T47D (cell line): ENCODE data around the gene ME1.
A peak's percentile ranks its signal among the peaks of the same experiment; 100 is the strongest.

Experiments used
- DNase-seq, 2 experiments: peaks; one replicate each; pipeline versions ENCODE4 v3.0.0 to v3.0.0-alpha.2; 2011 to 2012; ENCODE audit warnings: low read depth in 1 of 2, low spot score in 1 of 2
- JUND ChIP-seq: IDR thresholded peaks from 2 replicates; pipeline ENCODE4 v1.6.1; 2012; ENCODE audit warnings: low read depth
- in situ Hi-C: cut with HindIII; loops from 2 replicates; pipeline ENCODE4 v1.10.0; 2016; ENCODE audit warnings: low sequenced_read_pairs, low pct_unique_long_range_greater_than_20kb

ME1 gene

GRCh38 chr6:83430611-83431544, at the start of gene ME1:
Gene ME1 (minus strand): TSS chr6:83431051. CDS start chr6:83430954, 97 bp downstream.
- no peak for TF ChIP-seq JUND
- no peak for DNase-seq
- in situ Hi-C loops, result no loop called here

- no peak for TF ChIP-seq JUND
- DNase-seq, result no peak
- in situ Hi-C loops, result no loop called here
These were observed 49.6 kb upstream of the ME1 start for GRCh38 chr6:83480470-83480869.

GRCh38 chr6:83479389-83479788, 48.5 kb upstream of the ME1 start:
- DNase-seq, result no peak
- TF ChIP-seq JUND, result no peak
- in situ Hi-C loops, result no loop called here

GRCh38 chr6:83476971-83477370, 46.1 kb upstream of the ME1 start:
- in situ Hi-C loops, result no loop called here
- TF ChIP-seq JUND, result no peak
- DNase-seq, result no peak

GRCh38 chr6:83474309-83474708, 43.5 kb upstream of the ME1 start:
- DNase-seq, result peak in 1 of 2 experiments; percentile 5
- TF ChIP-seq JUND, result no peak
- in situ Hi-C loops, result no loop called here

DNA sequence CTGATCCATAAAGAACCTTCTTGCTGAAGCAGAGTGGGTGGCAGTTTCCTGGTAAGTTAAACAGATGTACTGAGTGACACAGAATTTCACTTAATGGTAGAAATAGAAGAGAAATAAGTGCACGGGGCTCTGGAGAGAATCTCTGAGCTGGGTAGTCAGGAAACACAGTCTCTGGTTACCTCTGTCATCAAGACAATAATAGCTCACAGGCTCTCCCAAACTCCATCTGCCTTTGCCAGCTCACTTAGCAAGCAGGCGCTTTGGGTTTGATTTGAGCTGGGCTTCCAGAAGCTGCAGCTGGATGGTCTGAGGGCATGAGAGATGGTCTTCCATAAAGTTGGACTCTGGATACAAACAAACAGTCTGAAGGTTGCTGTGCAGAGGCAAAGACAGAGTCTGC, 41.9 kb upstream of the ME1 start:
- TF ChIP-seq JUND, result no peak
- in situ Hi-C loops, result no loop called here
- no peak for DNase-seq

GRCh38 chr6:83470587-83470986, 39.7 kb upstream of the ME1 start:
- in situ Hi-C loops, result no loop called here
- no peak for DNase-seq
- no peak for TF ChIP-seq JUND

GRCh38 chr6:83470001-83470400, 39.1 kb upstream of the ME1 start:
- in situ Hi-C loops, result no loop called here
- no peak for TF ChIP-seq JUND
- no peak for DNase-seq

DNA sequence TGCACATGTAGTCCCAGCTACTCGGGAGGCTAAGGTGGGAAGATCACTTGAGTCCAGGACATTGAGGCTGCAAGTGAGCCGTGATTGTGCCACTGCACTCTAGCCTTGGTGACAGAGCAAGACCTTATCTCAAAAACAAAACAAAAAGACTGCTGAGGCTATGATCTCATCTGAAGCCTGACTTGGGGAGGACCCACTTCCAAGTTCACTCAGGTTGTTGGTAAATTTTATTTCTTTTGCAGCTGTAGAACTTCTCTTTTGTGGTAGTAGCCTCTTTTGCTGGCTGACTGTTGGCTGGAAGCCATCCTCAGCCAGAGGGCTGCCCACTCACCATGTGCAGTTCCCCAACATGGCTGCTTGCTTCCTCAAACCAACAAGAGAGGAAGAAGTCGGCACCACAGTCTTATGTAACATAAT, 36.8 kb upstream of the ME1 start:
- TF ChIP-seq JUND, result no peak
- DNase-seq, result no peak
- in situ Hi-C loops, result no loop called here

GRCh38 chr6:83466328-83466727, 35.5 kb upstream of the ME1 start:
- no peak for DNase-seq
- no peak for TF ChIP-seq JUND
- in situ Hi-C loops, result no loop called here

DNA sequence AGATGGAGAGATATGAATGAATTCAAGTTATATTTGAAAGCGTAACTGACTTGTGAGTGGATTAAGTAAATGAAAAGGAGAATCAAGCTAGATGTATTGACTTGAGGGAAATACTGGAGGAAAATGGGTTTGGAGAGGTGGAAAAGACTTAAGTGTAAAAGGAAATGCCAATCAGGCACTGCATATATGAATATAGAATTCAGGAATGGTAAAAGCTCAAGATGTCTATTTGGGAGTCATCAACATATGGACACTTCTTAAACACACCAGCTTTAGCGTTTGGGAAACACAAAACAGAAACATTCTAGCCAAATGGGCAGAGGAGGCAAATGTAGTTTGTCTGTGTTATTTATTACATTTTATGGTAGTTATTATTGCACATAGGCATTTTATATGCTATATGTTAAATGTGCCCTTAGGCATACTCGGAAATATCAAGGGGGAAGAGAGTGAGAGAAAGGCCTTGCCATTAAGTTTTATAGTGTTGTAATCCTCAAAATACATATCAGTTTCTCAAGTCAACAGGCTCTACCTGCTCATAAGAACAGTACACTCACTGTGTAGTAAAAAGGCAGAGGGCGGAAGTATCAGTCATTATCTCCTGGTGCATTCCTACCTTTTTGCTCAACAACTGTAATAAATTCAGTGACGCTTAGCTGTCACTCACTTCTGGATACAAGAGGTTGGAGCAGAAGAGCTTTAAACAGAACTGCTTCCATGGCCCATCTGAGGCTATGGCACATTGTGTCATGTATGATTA, 33.7 kb upstream of the ME1 start:
- no peak for DNase-seq
- no peak for TF ChIP-seq JUND
- in situ Hi-C loops, result no loop called here

DNA sequence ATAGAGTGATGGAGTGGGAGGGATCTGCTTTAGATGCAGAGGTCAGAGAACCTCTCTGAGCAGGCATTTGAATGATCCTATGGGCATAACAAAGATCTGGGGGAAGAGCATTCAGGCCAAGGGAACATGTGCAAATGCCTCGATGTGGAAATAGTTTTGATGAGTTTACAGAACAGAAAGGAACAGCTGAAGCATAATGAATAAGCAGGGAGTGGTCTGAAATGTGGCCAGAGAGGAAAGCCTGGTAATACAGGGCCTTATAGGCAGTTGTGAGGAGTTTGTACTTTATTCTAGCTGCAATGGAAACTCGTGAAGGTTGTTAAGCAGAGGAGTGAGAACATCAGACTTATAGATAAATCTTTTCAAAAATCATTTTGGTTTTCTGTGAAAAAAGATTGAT, 33.0 kb upstream of the ME1 start:
- no peak for TF ChIP-seq JUND
- in situ Hi-C loops, result no loop called here

GRCh38 chr6:83462524-83462923, 31.7 kb upstream of the ME1 start:
- no peak for TF ChIP-seq JUND
- DNase-seq, result no peak
- in situ Hi-C loops, result no loop called here

More for the DNA sequence above, 33.0 kb upstream of the ME1 start:
- DNase-seq, result no peak
